Right lung (tissue), 5 donors: ENCODE data around the gene ARID5B. TPM values are rescaled to one million over a fixed set of nuclear protein-coding genes. Genes with fewer than 3 reads are reported as not detected.

Source experiments
- DNase-seq, 2 donors: peaks; one replicate each; pipeline ENCODE4 v3.0.0-alpha.2; 2013
- polyA plus RNA-seq, 5 donors: library from polyadenylated mRNA; unstranded; fragments of 120-200 nt; gene quantifications; one replicate each; pipeline versions ENCODE4 v1.2.1 to v1.2.3, GENCODE V29; 2013; ENCODE audit warnings: inconsistent platforms in 1 of 5, low replicate concordance in 1 of 5; ENCODE audit not compliant: insufficient read length in 5 of 5, insufficient read depth in 1 of 5

Gene ARID5B
- polyA plus RNA-seq, 5 donors: 27.9 to 49.2 (median 43.8) TPM

- peak; percentile 64 to 67 for DNase-seq
These were observed 194.0 kb downstream of the ARID5B start for GRCh38 chr10:62095181-62096122.

GRCh38 chr10:62096256-62096933, 194.9 kb downstream of the ARID5B start:
- DNase-seq: peak in 1 of 2 donors; percentile 50

GRCh38 chr10:62098278-62099121, 197.0 kb downstream of the ARID5B start:
- no peak for DNase-seq

GRCh38 chr10:62099299-62099698, 197.8 kb downstream of the ARID5B start:
- DNase-seq: no peak

GRCh38 chr10:62103857-62104256, 202.4 kb downstream of the ARID5B start:
- no peak for DNase-seq

GRCh38 chr10:62106929-62107519, 205.5 kb downstream of the ARID5B start:
- no peak for DNase-seq

- DNase-seq: no peak
These were observed 207.5 kb downstream of the ARID5B start for GRCh38 chr10:62108759-62109586.

- DNase-seq: no peak
These were observed 208.2 kb downstream of the ARID5B start for GRCh38 chr10:62109587-62110293.

- DNase-seq: no peak
These were observed 210.8 kb downstream of the ARID5B start for GRCh38 chr10:62112300-62112699.

- DNase-seq: no peak
These were observed 211.5 kb downstream of the ARID5B start for GRCh38 chr10:62112963-62113362.

GRCh38 chr10:62113680-62114079, 212.2 kb downstream of the ARID5B start:
- DNase-seq: no peak

GRCh38 chr10:62115321-62115720, 213.8 kb downstream of the ARID5B start:
- DNase-seq: no peak

- no peak for DNase-seq
These were observed 214.3 kb downstream of the ARID5B start for GRCh38 chr10:62115842-62116241.

GRCh38 chr10:62116896-62117295, 215.4 kb downstream of the ARID5B start:
- DNase-seq: no peak

- DNase-seq: no peak
These were observed 219.7 kb downstream of the ARID5B start for GRCh38 chr10:62121187-62121530.

- DNase-seq: no peak
These were observed 226.5 kb downstream of the ARID5B start for GRCh38 chr10:62127975-62128374.

GRCh38 chr10:62130948-62131347, 229.4 kb downstream of the ARID5B start:
- no peak for DNase-seq

GRCh38 chr10:62131724-62132123, 230.2 kb downstream of the ARID5B start:
- DNase-seq: no peak

- DNase-seq: no peak
These were observed 232.1 kb downstream of the ARID5B start for GRCh38 chr10:62133618-62134017.

GRCh38 chr10:62136931-62137330, 235.4 kb downstream of the ARID5B start:
- no peak for DNase-seq
